ENCODE results near the gene SIRPA.

The SIRPA gene

GRCh38 chr20:1941226-1941625 is 46.0 kb downstream of the SIRPA start:
- no peak for DNase-seq (ENCODE audit: low read depth)
- no peak for TF ChIP-seq CTCF (IDR thresholded peaks at IDR 0.05; ENCODE audit: low read depth, low read length, missing control alignments)
- H3K4me3 ChIP-seq (ENCODE audit: low read depth, low read length) = no peak overlapping the region
- in situ Hi-C loops (cut with HindIII; ENCODE audit: low sequenced_read_pairs) = no loop called here

GRCh38 chr20:1942061-1942460 is 46.9 kb downstream of the SIRPA start:
- in situ Hi-C loops (cut with HindIII; ENCODE audit: low sequenced_read_pairs) = no loop called here
- no peak for TF ChIP-seq CTCF (IDR thresholded peaks at IDR 0.05; ENCODE audit: low read depth, low read length, missing control alignments)
- no peak for DNase-seq (ENCODE audit: low read depth)

GRCh38 chr20:1942486-1943274 is 47.5 kb downstream of the SIRPA start:
- in situ Hi-C loops (cut with HindIII; ENCODE audit: low sequenced_read_pairs) = no loop called here
- no peak for DNase-seq (ENCODE audit: low read depth)
- TF ChIP-seq CTCF (IDR thresholded peaks at IDR 0.05; ENCODE audit: low read depth, low read length, missing control alignments) = no peak
- H3K4me3 ChIP-seq (ENCODE audit: low read depth, low read length) = no peak overlapping the region

More at GRCh38 chr20:1942061-1942460, 46.9 kb downstream of the SIRPA start:
- no peak overlapping the region for H3K4me3 ChIP-seq (ENCODE audit: low read depth, low read length)

GRCh38 chr20:1943275-1944002 is 48.2 kb downstream of the SIRPA start:
- H3K4me3 ChIP-seq (ENCODE audit: low read depth, low read length) = no peak overlapping the region
- DNase-seq (ENCODE audit: low read depth) = no peak
- TF ChIP-seq CTCF (IDR thresholded peaks at IDR 0.05; ENCODE audit: low read depth, low read length, missing control alignments) = no peak
- in situ Hi-C loops (cut with HindIII; ENCODE audit: low sequenced_read_pairs) = no loop called here

GRCh38 chr20:1944345-1945091 is 49.3 kb downstream of the SIRPA start:
- H3K4me3 ChIP-seq (ENCODE audit: low read depth, low read length) = no peak overlapping the region
- in situ Hi-C loops (cut with HindIII; ENCODE audit: low sequenced_read_pairs) = no loop called here
- DNase-seq (ENCODE audit: low read depth) = no peak
- no peak for TF ChIP-seq CTCF (IDR thresholded peaks at IDR 0.05; ENCODE audit: low read depth, low read length, missing control alignments)

GRCh38 chr20:1945134-1945618 is 50.0 kb downstream of the SIRPA start:
- DNase-seq (ENCODE audit: low read depth) = no peak
- in situ Hi-C loops (cut with HindIII; ENCODE audit: low sequenced_read_pairs) = no loop called here
- no peak overlapping the region for H3K4me3 ChIP-seq (ENCODE audit: low read depth, low read length)
- no peak for TF ChIP-seq CTCF (IDR thresholded peaks at IDR 0.05; ENCODE audit: low read depth, low read length, missing control alignments)

Measured in astrocyte of the cerebellum (primary cell).